Testis (tissue), 3 donors: ENCODE measurements around the gene PRPSAP1. TPM values are rescaled to one million over a fixed set of nuclear protein-coding genes. Genes with fewer than 3 reads are reported as not detected.

ENCODE experiments used
- DNase-seq: peaks from one replicate; pipeline ENCODE4 v3.0.0-alpha.2; 2019
- H3K27ac ChIP-seq, 2 donors: fragments of 200-600 bp; sonication (generic); one replicate each; pipeline ENCODE4 v1.5.1; 2019
- H3K27me3 ChIP-seq: fragments of 200-600 bp; sonication (generic); one replicate; pipeline ENCODE4 v1.5.1; 2019
- H3K36me3 ChIP-seq: fragments of 200-600 bp; sonication (generic); one replicate; pipeline ENCODE4 v1.5.1; 2017; ENCODE audit warnings: low read depth; ENCODE audit errors: missing control alignments
- H3K4me1 ChIP-seq: fragments of 200-600 bp; sonication (generic); one replicate; pipeline ENCODE4 v1.5.1; 2019
- H3K4me3 ChIP-seq, 2 donors: fragments of 200-600 bp; sonication (generic); one replicate each; pipeline ENCODE4 v1.5.1; 2017 to 2019
- H3K9me3 ChIP-seq: fragments of 200-600 bp; sonication (generic); one replicate; pipeline ENCODE4 v1.5.1; 2017
- CTCF ChIP-seq, 3 experiments: fragments of 450-650 bp in 2 of 3; fragments of 200-600 bp in 1 of 3; sonication (generic) in 1 of 3; IDR thresholded peaks; one replicate each; pipeline ENCODE4 v1.5.1; 2016 to 2019; ENCODE audit warnings: antibody characterized with exemption in 3 of 3, mild to moderate bottlenecking in 2 of 3, moderate library complexity in 1 of 3
- POLR2A ChIP-seq: fragments of 450-650 bp; IDR thresholded peaks from one replicate; pipeline ENCODE4 v1.6.1; 2017; ENCODE audit warnings: antibody characterized with exemption, mild to moderate bottlenecking, moderate library complexity
- WGBS, 2 donors: methylation state at CpG; one replicate each; pipeline ENCODE4 v1.1.5; 2018; 5-methylcytosine and 5-hydroxymethylcytosine counted together
- intact Hi-C: fragments of 100-400 bp; cut with DNase I; formaldehyde crosslinking; loops from one replicate; pipeline ENCODE4 v1.15.1; 2023; ENCODE audit warnings: low total_unique reads
- polyA plus RNA-seq: library from polyadenylated mRNA; stranded (reverse); fragments of 350-450 nt; fragmentation: Illumina TruSeq; extraction: RNeasy Lipid Tissue Mini Kit (QIAGEN cat#74804); gene quantifications from one replicate; pipeline ENCODE4 v1.2.3, GENCODE V29; 2014; ENCODE audit warnings: low read depth, low replicate concordance; ENCODE audit not compliant: insufficient read depth
- total RNA-seq, 2 donors: library from RNA; depleted of rRNA; stranded (reverse); fragments of >200 nt; gene quantifications; one replicate each; pipeline ENCODE4 v1.2.3, GENCODE V29; 2016

PRPSAP1 gene
- total and polyA plus RNA-seq, 3 donors from 2014 or later, result 132 to 184 (median 152) TPM

GRCh38 chr17:76264425-76264754 lies 89.3 kb downstream of the PRPSAP1 start:
- H3K9me3 ChIP-seq, result no peaks in the 10 kb centered on the region
- peak overlapping the region in 1 of 2 donors; percentile 14 for H3K27ac ChIP-seq
- no peaks in the 10 kb centered on the region for H3K27me3 ChIP-seq
- H3K4me1 ChIP-seq, result peaks cover 18% of the 10 kb centered on the region
- DNase-seq, result no peak
- intact Hi-C loops, result no loop called here
- WGBS, 2 donors, result 38 to 47% methylated on average over 9 of the region's 9 CpGs
- peak overlapping the region in 1 of 2 donors; percentile 77 for H3K4me3 ChIP-seq
- H3K36me3 ChIP-seq, result no peaks in the 10 kb centered on the region
- TF ChIP-seq POLR2A (no peak), CTCF (IDR thresholded peaks at IDR 0.05) (no peak)

GRCh38 chr17:76263896-76264295 lies 89.8 kb downstream of the PRPSAP1 start:
- no peak overlapping the region for H3K27ac ChIP-seq
- no peaks in the 10 kb centered on the region for H3K27me3 ChIP-seq
- no peak for DNase-seq
- no peaks in the 10 kb centered on the region for H3K9me3 ChIP-seq
- intact Hi-C loops, result no loop called here
- no peak overlapping the region for H3K4me3 ChIP-seq
- WGBS, 2 donors, result 94 to 96% methylated on average over 5 of the region's 5 CpGs
- H3K36me3 ChIP-seq, result no peaks in the 10 kb centered on the region
- no peak for TF ChIP-seq POLR2A
- no peak for TF ChIP-seq CTCF (IDR thresholded peaks at IDR 0.05)
- H3K4me1 ChIP-seq, result peaks cover 17% of the 10 kb centered on the region

- no peaks in the 10 kb centered on the region for H3K36me3 ChIP-seq
- intact Hi-C loops, result no loop called here
- H3K4me3 ChIP-seq, result no peak overlapping the region
- H3K27ac ChIP-seq, result peak overlapping the region in 1 of 2 donors; percentile 2
- no peaks in the 10 kb centered on the region for H3K9me3 ChIP-seq
- no peaks in the 10 kb centered on the region for H3K27me3 ChIP-seq
- WGBS, 2 donors, result 56 to 59% methylated on average over 9 of the region's 9 CpGs
- no peak for TF ChIP-seq CTCF (IDR thresholded peaks at IDR 0.05)
- no peak for TF ChIP-seq POLR2A
- peaks cover 15% of the 10 kb centered on the region for H3K4me1 ChIP-seq
- no peak for DNase-seq
These were observed 90.9 kb downstream of the PRPSAP1 start for GRCh38 chr17:76262732-76263344.

DNA sequence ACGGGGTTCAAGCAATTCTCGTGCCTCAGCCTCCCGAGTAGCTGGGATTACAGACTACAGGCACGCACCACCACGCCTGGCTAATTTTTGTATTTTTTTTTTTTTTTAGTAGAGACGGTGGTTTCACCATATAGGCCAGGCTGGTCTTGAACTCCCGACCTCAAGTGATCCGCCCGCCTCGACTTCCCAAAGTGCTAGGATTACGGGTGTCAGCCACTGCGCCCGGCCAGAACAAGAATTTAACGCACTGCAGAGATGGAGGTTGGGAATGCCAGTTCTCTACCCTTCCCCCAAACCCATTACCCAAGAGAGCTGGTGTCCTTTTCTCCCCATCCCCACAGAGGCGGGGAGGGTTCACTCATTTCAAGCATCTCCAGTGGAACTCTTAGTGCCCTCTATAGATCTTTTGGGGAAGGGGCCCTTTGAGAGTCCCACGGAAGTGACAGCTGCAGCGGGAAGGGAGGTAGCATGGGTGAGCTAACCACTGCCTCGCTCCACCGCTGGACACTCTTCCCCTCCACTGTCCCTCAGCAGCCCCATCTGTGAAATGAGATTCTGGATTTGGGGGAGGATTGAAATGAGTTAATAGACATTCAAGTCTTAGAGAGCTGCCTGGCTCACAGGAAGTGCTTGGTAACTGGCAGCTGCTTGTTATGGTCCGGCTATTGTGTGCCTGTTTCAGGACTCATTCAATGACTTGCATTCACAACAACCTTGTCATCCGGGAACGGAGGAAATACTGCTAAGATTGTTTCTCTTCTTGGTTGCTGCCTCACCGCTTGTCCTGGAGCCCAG lies 92.1 kb downstream of the PRPSAP1 start:
- Histone ChIP-seq H3K4me3 (no peak overlapping the region), H3K4me1 (peaks cover 12% of the 10 kb centered on the region), H3K27me3 (no peaks in the 10 kb centered on the region), H3K27ac (no peak overlapping the region), H3K9me3 (no peaks in the 10 kb centered on the region), H3K36me3 (no peaks in the 10 kb centered on the region)
- 88 to 89% methylated on average over 23 of the region's 23 CpGs for WGBS, 2 donors
- TF ChIP-seq CTCF (IDR thresholded peaks at IDR 0.05) (no peak), POLR2A (no peak)
- intact Hi-C loops, result no loop called here
- DNase-seq, result no peak
